Lung (tissue), 12 donors: ENCODE data around the gene MYOZ2. TPM values are rescaled to one million over a fixed set of nuclear protein-coding genes. Genes with fewer than 3 reads are reported as not detected.

Experiments
- ATAC-seq: fragments of 200-7000 bp; cut with Tn5 transposase; one replicate; pipeline ENCODE4 v1.9.1; 2020; ENCODE audit warnings: moderate number of reproducible peaks; ENCODE audit not compliant: insufficient read depth, low FRiP score
- DNase-seq, 3 donors: peaks; one replicate each; pipeline ENCODE4 v3.0.0-alpha.2; 2013 to 2017
- H3K27ac ChIP-seq, 2 donors: one replicate each; pipeline ENCODE4 v1.5.1; 2013; ENCODE audit warnings: mild to moderate bottlenecking in 2 of 2, moderate library complexity in 2 of 2, control low read depth in 1 of 2, inconsistent platforms in 1 of 2, low read depth in 1 of 2, low read length in 1 of 2
- H3K27me3 ChIP-seq, 3 donors: one replicate each; pipeline ENCODE4 v1.5.1; 2013; ENCODE audit warnings: low read length in 2 of 3; ENCODE audit not compliant: control insufficient read depth in 3 of 3, insufficient read depth in 3 of 3
- H3K36me3 ChIP-seq, 4 donors: one replicate each; pipeline ENCODE4 v1.5.1; 2013; ENCODE audit warnings: low read length in 4 of 4, mild to moderate bottlenecking in 1 of 4, moderate library complexity in 1 of 4; ENCODE audit not compliant: control insufficient read depth in 4 of 4, insufficient read depth in 4 of 4
- H3K4me1 ChIP-seq, 5 donors: one replicate each; pipeline ENCODE4 v1.5.1; 2013; ENCODE audit warnings: low read length in 5 of 5, mild to moderate bottlenecking in 2 of 5, moderate library complexity in 1 of 5; ENCODE audit not compliant: control insufficient read depth in 5 of 5, insufficient read depth in 5 of 5
- H3K4me3 ChIP-seq: one replicate; pipeline ENCODE4 v1.5.1; 2013; ENCODE audit warnings: mild to moderate bottlenecking, control low read depth, moderate library complexity
- H3K9ac ChIP-seq, 2 donors: one replicate each; pipeline ENCODE4 v1.5.1; 2013; ENCODE audit warnings: low read length in 2 of 2, control low read depth in 1 of 2; ENCODE audit not compliant: insufficient read depth in 1 of 2
- H3K9me3 ChIP-seq, 4 donors: one replicate each; pipeline ENCODE4 v1.5.1; 2013; ENCODE audit warnings: low read length in 3 of 4, mild to moderate bottlenecking in 1 of 4, moderate library complexity in 1 of 4; ENCODE audit not compliant: control insufficient read depth in 4 of 4, insufficient read depth in 3 of 4
- WGBS, 2 donors: extraction: QIAGEN DNeasy Blood & Tissue Kit; methylation state at CpG; one replicate each; pipeline ENCODE4 v1.1.7; 2013; 5-methylcytosine and 5-hydroxymethylcytosine counted together
- polyA plus RNA-seq, 2 donors: library from polyadenylated mRNA; stranded (reverse); fragments of 200-250 nt; gene quantifications; one replicate each; pipeline ENCODE4 v1.2.1, GENCODE V29; 2013
- total RNA-seq, 2 donors: library from RNA; depleted of rRNA in 1 of 2; stranded (reverse); fragments of >200 nt in 1 of 2; gene quantifications; one replicate each; pipeline ENCODE4 v1.2.1, GENCODE V29; 2014 to 2021
- TF ChIP-seq, protein P1 (sequence below): IDR thresholded peaks from 2 replicates; pipeline ENCODE4 v1.5.1; 2012; ENCODE audit warnings: mild to moderate bottlenecking; ENCODE audit errors: control extremely low read depth, extremely low read depth
- donor health status: control.
- donor health status: control.
- donor health status: Bipolar disorder and iron deficiency.
- donor health status: healthy.
- donor health status: DM: yes; HTN: yes; CAD: no.

The MYOZ2 gene
- total and polyA plus RNA-seq, 4 donors: 0.09 to 0.63 (median 0.14) TPM

DNA sequence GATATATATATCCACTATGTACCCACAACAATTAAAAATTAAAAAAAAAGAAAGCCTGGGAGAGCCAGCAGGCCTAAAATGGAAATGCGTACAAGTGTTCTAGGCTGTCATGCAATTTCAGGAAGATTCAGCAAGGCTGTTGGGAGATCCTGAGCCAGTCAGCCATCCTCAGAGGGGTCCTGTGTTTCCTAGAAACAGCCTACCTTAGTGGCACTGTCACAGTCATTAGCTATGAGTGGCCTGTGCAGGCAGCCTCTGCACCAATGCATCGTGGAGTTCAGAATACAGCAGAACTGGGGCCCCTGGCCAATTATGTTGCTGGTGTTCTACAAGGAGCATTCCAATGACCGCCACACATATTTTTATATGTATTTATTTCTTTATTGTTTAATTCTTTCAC lies 55.9 kb downstream of the MYOZ2 start:
- ATAC-seq: no peak

DNA sequence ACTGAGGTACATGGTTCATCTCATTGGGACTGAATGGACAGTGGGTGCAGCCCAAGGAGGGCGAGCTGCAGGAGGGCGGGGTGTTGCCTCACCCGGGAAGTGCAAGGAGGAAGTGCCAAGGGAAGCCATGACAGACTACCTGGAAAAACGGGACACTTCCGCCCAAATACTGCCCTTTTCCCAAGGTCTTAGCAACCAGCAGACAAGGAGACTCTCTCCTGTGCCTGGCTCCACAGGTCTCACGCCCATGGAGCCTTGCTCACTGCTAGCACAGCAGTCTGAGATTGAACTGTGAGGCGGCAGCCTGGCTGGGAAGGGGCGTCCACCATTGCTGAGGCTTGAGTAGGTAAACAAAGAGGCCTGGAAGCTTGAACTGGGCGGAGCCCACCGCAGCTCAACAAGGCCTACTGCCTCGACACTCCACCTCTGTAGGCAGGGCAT lies 62.2 kb downstream of the MYOZ2 start:
- WGBS, 2 donors: 92 to 96% methylated on average over 11 of the region's 11 CpGs
- H3K9ac ChIP-seq: no peak overlapping the region
- no peaks in the 10 kb centered on the region for H3K36me3 ChIP-seq
- no peak overlapping the region for H3K27ac ChIP-seq
- TF ChIP-seq, protein P1, sequence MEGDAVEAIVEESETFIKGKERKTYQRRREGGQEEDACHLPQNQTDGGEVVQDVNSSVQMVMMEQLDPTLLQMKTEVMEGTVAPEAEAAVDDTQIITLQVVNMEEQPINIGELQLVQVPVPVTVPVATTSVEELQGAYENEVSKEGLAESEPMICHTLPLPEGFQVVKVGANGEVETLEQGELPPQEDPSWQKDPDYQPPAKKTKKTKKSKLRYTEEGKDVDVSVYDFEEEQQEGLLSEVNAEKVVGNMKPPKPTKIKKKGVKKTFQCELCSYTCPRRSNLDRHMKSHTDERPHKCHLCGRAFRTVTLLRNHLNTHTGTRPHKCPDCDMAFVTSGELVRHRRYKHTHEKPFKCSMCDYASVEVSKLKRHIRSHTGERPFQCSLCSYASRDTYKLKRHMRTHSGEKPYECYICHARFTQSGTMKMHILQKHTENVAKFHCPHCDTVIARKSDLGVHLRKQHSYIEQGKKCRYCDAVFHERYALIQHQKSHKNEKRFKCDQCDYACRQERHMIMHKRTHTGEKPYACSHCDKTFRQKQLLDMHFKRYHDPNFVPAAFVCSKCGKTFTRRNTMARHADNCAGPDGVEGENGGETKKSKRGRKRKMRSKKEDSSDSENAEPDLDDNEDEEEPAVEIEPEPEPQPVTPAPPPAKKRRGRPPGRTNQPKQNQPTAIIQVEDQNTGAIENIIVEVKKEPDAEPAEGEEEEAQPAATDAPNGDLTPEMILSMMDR: no peak
- DNase-seq (no peak), ATAC-seq (no peak)
- H3K9me3 ChIP-seq: no peaks in the 10 kb centered on the region
- no peaks in the 10 kb centered on the region for H3K4me1 ChIP-seq
- H3K4me3 ChIP-seq: no peak overlapping the region
- no peaks in the 10 kb centered on the region for H3K27me3 ChIP-seq

More for the DNA sequence above, 55.9 kb downstream of the MYOZ2 start:
- peaks cover 0 to 4% (median 0%) of the 10 kb centered on the region in 5 donors for H3K4me1 ChIP-seq
- H3K9me3 ChIP-seq: no peaks in the 10 kb centered on the region
- no peak for DNase-seq
- TF ChIP-seq, protein P1: no peak
- H3K27me3 ChIP-seq: no peaks in the 10 kb centered on the region
- no peak overlapping the region for H3K4me3 ChIP-seq
- no peak overlapping the region for H3K27ac ChIP-seq
- no peak overlapping the region for H3K9ac ChIP-seq
- no peaks in the 10 kb centered on the region for H3K36me3 ChIP-seq
- WGBS, 2 donors: 96 to 97% methylated on average over 3 of the region's 3 CpGs

DNA sequence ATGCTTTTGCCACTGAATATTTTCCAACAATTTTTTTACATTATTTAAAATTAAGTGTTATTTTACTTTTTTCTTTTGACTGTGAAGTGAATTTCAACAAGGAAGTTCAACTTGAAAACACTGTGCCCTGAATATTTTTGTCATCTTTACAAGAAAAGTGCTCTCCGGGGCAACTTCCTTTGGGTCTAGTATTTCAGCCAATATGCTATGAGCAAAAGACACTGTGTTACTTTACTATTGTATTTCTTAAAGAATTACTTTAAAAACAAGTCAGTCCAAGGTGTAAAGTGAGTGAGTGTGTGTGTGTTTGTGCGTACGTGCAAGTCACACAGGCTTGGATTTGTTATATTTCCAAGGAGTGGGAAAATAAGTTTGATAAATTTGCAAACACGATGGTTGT lies 69.3 kb downstream of the MYOZ2 start:
- WGBS, 2 donors: 64 to 72% methylated on average over 4 of the region's 4 CpGs
- H3K27me3 ChIP-seq: no peaks in the 10 kb centered on the region
- no peak for ATAC-seq
- H3K9ac ChIP-seq: peak overlapping the region in 1 of 2 donors; percentile 47
- TF ChIP-seq, protein P1: no peak
- peaks cover 0 to 28% (median 11%) of the 10 kb centered on the region in 5 donors for H3K4me1 ChIP-seq
- no peak overlapping the region for H3K4me3 ChIP-seq
- H3K36me3 ChIP-seq: no peaks in the 10 kb centered on the region
- peak overlapping the region in 1 of 2 donors; percentile 45 for H3K27ac ChIP-seq
- no peaks in the 10 kb centered on the region for H3K9me3 ChIP-seq
- peak; percentile 34 to 63 (median 58) for DNase-seq

DNA sequence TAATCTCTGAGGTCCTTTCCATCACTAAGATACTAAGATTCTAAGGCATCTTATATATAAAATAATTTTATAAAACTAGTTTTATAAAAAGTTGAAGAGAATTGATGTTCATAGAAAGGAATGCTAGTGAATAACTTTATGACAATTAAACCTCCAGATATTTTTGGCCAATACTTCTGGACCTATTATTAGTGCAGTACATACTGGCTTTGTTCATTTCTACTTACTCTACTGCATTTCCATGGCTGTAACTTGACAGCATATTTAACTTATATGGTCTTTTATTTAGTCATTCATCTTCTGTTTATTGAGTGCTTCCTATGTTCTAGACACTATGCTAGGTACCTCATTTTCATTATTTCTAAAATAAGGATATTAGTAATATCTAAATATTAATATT lies 70.1 kb downstream of the MYOZ2 start:
- no peaks in the 10 kb centered on the region for H3K9me3 ChIP-seq
- H3K4me1 ChIP-seq: peaks cover 0 to 28% (median 11%) of the 10 kb centered on the region in 5 donors
- TF ChIP-seq, protein P1: no peak
- H3K9ac ChIP-seq: no peak overlapping the region
- ATAC-seq: no peak
- DNase-seq: peak in 1 of 3 donors; percentile 14
- no peaks in the 10 kb centered on the region for H3K36me3 ChIP-seq
- no peak overlapping the region for H3K4me3 ChIP-seq
- no peak overlapping the region for H3K27ac ChIP-seq
- no peaks in the 10 kb centered on the region for H3K27me3 ChIP-seq
